ENCODE results near the gene CACNG5. TPM values are rescaled to one million over a fixed set of nuclear protein-coding genes. Genes with fewer than 3 reads are reported as not detected.

CACNG5 gene
- total RNA-seq, 1 donor from 2014 or later, result not detected

DNA sequence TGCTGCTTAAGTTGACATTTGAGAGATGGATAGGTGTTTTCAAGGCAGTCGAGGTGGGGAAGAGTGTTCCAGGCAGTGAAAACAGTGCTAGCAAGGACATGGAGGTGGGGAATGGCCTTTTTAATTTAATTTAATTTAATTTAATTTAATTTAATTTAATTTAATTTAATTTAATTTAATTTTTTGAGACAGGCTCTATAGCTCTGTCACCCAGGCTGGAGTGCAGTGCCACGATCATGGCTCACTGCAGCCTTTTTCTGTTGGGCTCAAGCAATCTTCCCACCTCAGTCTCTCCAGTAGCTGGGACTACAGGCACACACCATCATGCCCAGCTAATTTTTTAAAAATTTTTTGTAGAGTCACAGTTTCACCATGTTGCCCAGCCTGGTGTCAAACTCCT, 97.4 kb downstream of the CACNG5 start:
- DNase-seq (ENCODE audit: low read depth, low spot score), result no peak
- Mint-ChIP-seq H3K27ac (ENCODE audit: unreplicated experiment) (no peak overlapping the region), H3K4me3 (no peak overlapping the region), H3K36me3 (ENCODE audit: low read depth) (no peaks in the 10 kb centered on the region), H3K4me1 (peaks cover 4% of the 10 kb centered on the region), H3K9me3 (peaks cover 5% of the 10 kb centered on the region), H3K27me3 (ENCODE audit: low read depth) (peaks cover 11% of the 10 kb centered on the region)
- TF ChIP-seq, protein P1, sequence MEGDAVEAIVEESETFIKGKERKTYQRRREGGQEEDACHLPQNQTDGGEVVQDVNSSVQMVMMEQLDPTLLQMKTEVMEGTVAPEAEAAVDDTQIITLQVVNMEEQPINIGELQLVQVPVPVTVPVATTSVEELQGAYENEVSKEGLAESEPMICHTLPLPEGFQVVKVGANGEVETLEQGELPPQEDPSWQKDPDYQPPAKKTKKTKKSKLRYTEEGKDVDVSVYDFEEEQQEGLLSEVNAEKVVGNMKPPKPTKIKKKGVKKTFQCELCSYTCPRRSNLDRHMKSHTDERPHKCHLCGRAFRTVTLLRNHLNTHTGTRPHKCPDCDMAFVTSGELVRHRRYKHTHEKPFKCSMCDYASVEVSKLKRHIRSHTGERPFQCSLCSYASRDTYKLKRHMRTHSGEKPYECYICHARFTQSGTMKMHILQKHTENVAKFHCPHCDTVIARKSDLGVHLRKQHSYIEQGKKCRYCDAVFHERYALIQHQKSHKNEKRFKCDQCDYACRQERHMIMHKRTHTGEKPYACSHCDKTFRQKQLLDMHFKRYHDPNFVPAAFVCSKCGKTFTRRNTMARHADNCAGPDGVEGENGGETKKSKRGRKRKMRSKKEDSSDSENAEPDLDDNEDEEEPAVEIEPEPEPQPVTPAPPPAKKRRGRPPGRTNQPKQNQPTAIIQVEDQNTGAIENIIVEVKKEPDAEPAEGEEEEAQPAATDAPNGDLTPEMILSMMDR (conservative IDR thresholded peaks at IDR 0.05), result no peak

DNA sequence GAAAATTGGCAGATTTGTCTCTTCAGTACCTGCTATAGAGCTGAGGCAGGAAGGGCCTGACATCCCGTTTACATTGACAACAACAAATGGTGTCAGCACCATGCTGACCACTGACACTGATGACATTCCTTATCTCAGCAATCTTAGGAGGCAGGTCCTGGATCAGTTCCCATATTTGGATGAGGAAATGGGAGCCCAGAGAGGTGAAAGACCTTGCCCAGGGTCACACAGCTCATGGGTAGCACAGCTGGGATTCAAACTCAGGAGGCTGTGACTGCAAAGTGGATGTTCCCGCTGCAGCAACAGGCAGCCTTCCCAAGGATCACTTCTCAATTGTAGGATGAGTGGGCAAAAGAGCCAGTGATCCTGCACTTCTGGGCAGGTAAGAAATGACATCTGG, 99.1 kb downstream of the CACNG5 start:
- no peak for DNase-seq (ENCODE audit: low read depth, low spot score)

More for the DNA sequence above, 99.1 kb downstream of the CACNG5 start:
- Mint-ChIP-seq H3K9me3 (peaks cover 16% of the 10 kb centered on the region), H3K4me3 (no peak overlapping the region), H3K27me3 (ENCODE audit: low read depth) (peaks cover 6% of the 10 kb centered on the region), H3K27ac (ENCODE audit: unreplicated experiment) (no peak overlapping the region), H3K36me3 (ENCODE audit: low read depth) (peaks cover 6% of the 10 kb centered on the region), H3K4me1 (peaks cover 4% of the 10 kb centered on the region)
- TF ChIP-seq, protein P1 (conservative IDR thresholded peaks at IDR 0.05), result no peak

Small RNA genes within 50 kb of the gene (microRNA-seq; reads per million reads assigned to microRNA genes)
- gene MIR634, result not detected

Other genes starting within 250 kb of the CACNG5 start
- 38.4 and 38.9 TPM in 2 replicates for gene CACNG4, start 129.6 kb downstream of the CACNG5 start, total RNA-seq
- 0.32 and 0.44 TPM in 2 replicates for gene CACNG1, start 209.4 kb downstream of the CACNG5 start, total RNA-seq

All from neural crest cell (in vitro differentiated cells).